NT2/D1 (cell line): ENCODE results near the gene AMBP.

Experiments
- SUZ12 ChIP-seq: IDR thresholded peaks from 2 replicates; pipeline ENCODE4 v1.6.1; 2011; ENCODE audit not compliant: insufficient read length, insufficient read depth; ENCODE audit errors: extremely low read depth
- YY1 ChIP-seq: IDR thresholded peaks from 2 replicates; pipeline ENCODE4 v1.6.1; 2011; ENCODE audit not compliant: insufficient read length, insufficient read depth
- ZNF274 ChIP-seq: IDR thresholded peaks from 2 replicates; pipeline ENCODE4 v1.6.1; 2011; ENCODE audit warnings: mild to moderate bottlenecking, low read depth, low read length

GRCh38 chr9:114088571-114089170, 10.6 kb upstream of the AMBP start:
- no peak for TF ChIP-seq ZNF274
- TF ChIP-seq YY1 = no peak
- no peak for TF ChIP-seq SUZ12
